Ishikawa (cell line): ENCODE results near the gene HAUS7.

Source experiments
- CEBPB ChIP-seq: IDR thresholded peaks from 2 replicates; pipeline ENCODE4 v1.6.1; 2012
- EP300 ChIP-seq: IDR thresholded peaks from 2 replicates; pipeline ENCODE4 v1.6.1; 2012; ENCODE audit warnings: borderline replicate concordance
- RAD21 ChIP-seq: IDR thresholded peaks from 2 replicates; pipeline ENCODE4 v1.6.1; 2012; ENCODE audit warnings: low read depth

GRCh38 chrX:153414856-153415510 is 55.4 kb downstream of the HAUS7 start:
- TF ChIP-seq CEBPB (no peak), EP300 (no peak), RAD21 (no peak)
